Smooth muscle cell (in vitro differentiated cells): ENCODE data around the gene ACER2. TPM values are rescaled to one million over a fixed set of nuclear protein-coding genes. Genes with fewer than 3 reads are reported as not detected.
A peak's percentile ranks its signal among the peaks of the same experiment; 100 is the strongest.

Experiments
- DNase-seq: peaks from one replicate; lab custom pipeline; 2025; ENCODE audit not compliant: unreplicated experiment; lab: John Stamatoyannopoulos, UW
- H2AFZ ChIP-seq: fragments of 200-600 bp; sonication (generic); 2 replicates; pipeline ENCODE4 v1.6.0; 2016; ENCODE audit warnings: antibody characterized with exemption, low read depth, mild to moderate bottlenecking
- H3F3A ChIP-seq: fragments of 200-600 bp; sonication (generic); 2 replicates; pipeline ENCODE4 v1.6.0; 2017; ENCODE audit warnings: antibody characterized with exemption, low read depth
- H3K27ac ChIP-seq: fragments of 200-600 bp; sonication (generic); 2 replicates; pipeline ENCODE4 v1.5.1; 2016; ENCODE audit warnings: low read depth, mild to moderate bottlenecking
- H3K27me3 ChIP-seq: fragments of 200-600 bp; sonication (generic); 2 replicates; pipeline ENCODE4 v1.6.1; 2016; ENCODE audit warnings: low read depth, mild to moderate bottlenecking
- H3K36me3 ChIP-seq: fragments of 200-600 bp; sonication (generic); 2 replicates; pipeline ENCODE4 v1.5.1; 2016; ENCODE audit warnings: low read depth
- H3K4me1 ChIP-seq: fragments of 200-600 bp; sonication (generic); 2 replicates; pipeline ENCODE4 v1.5.1; 2016; ENCODE audit warnings: low read depth
- H3K4me2 ChIP-seq: fragments of 200-600 bp; sonication (generic); 2 replicates; pipeline ENCODE4 v1.6.0; 2016; ENCODE audit warnings: mild to moderate bottlenecking
- H3K4me3 ChIP-seq: fragments of 200-600 bp; sonication (generic); 2 replicates; pipeline ENCODE4 v1.5.1; 2016; ENCODE audit warnings: mild to moderate bottlenecking
- H3K79me2 ChIP-seq: fragments of 200-600 bp; sonication (generic); 2 replicates; pipeline ENCODE4 v1.6.0; 2016; ENCODE audit warnings: low read depth, mild to moderate bottlenecking
- H3K9ac ChIP-seq: fragments of 200-600 bp; sonication (generic); 2 replicates; pipeline ENCODE4 v1.6.0; 2016; ENCODE audit warnings: low read depth
- H3K9me3 ChIP-seq: fragments of 200-600 bp; sonication (generic); replicated peaks from 2 replicates; pipeline ENCODE4 v1.5.1; 2016; ENCODE audit warnings: low read depth
- H4K20me1 ChIP-seq: fragments of 200-600 bp; sonication (generic); 2 replicates; pipeline ENCODE4 v1.6.0; 2016; ENCODE audit warnings: low read depth
- WGBS: methylation state at CpG from one replicate; pipeline ENCODE4 v1.1.7; 2016; ENCODE audit warnings: low lambda C conversion rate; 5-methylcytosine and 5-hydroxymethylcytosine counted together
- polyA plus RNA-seq: library from polyadenylated mRNA; unstranded; fragments of >200 nt; fragmentation: Nextera tagmentation; extraction: Ambion mirVana; gene quantifications from 2 replicates; pipeline ENCODE4 v1.2.1, GENCODE V29; 2016
- total RNA-seq: library from RNA; depleted of rRNA; stranded (reverse); fragments of >200 nt; gene quantifications from 2 replicates; pipeline ENCODE4 v1.2.3, GENCODE V29; 2014
- TF ChIP-seq, protein P1 (sequence below): fragments of 200-600 bp; sonication (generic); IDR thresholded peaks from 2 replicates; pipeline ENCODE4 v1.5.1; 2017; ENCODE audit warnings: borderline replicate concordance, mild to moderate bottlenecking, antibody characterized with exemption; ENCODE audit not compliant: insufficient read depth, poor library complexity, severe bottlenecking

Gene ACER2
- total and polyA plus RNA-seq, 2 experiments from 2014 or later = 0.49 to 4.2 TPM

DNA sequence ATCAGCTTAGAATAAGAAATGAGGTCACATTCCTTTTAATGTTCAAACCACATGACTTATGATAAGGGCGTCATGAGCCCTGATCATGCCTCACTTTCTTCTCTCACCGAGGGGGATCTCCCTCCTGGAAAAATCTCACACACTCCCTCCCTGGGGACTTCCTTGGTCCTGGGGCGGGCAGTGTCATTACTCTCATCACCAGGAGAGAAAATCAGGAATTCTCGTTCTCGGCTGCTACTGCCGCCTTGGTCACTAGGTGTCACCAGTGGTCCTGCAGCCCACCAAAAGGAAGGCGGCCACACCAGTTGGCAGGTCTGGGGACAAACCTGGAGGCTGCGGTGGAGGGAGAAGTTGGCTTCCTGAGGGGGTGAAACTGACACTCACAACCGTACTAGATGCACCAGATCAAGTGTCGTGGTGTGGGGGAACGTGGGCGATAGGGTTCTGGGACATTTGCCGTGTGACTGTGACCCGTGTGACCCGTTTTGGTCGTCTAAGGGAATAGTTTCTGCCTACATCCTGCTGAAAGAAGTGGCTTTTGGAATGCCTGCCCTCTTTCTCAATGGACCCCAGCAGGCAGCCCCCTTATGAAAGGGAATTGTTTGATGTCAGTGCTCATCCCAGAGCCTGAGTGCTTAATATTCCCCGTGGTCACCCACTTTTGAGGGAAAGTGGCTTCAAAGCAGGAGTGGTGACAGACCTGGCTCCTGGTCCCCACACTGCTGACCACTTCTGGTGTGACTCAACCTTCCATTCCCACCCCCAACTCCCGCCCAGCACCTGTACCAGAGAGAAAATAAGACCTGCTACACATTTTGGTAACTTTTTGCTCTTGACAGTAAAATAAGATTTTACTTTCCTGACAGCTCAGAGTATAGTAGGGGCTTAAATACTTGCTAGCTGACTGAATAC is 63.2 kb downstream of the ACER2 start:
- H3K79me2 ChIP-seq = no peaks in the 10 kb centered on the region

DNA sequence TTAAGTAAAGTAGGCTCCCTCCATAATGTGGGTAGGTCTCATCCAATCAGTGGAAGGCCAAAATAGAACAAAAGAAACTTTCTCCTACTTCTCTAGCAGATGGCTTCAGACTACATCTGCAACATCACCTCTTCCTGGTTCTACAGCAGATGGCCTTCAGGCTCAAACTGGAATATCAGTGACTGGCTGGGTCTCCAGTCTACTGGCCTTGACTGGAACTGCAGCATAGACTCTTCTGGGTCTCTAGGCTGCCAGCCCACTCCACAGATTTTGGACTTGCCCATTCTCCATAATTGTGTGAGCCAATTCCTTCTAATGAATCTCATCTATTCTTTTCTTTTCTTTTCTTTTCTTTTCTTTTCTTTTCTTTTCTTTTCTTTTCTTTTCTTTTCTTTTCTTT is 64.8 kb downstream of the ACER2 start:
- TF ChIP-seq, protein P1, sequence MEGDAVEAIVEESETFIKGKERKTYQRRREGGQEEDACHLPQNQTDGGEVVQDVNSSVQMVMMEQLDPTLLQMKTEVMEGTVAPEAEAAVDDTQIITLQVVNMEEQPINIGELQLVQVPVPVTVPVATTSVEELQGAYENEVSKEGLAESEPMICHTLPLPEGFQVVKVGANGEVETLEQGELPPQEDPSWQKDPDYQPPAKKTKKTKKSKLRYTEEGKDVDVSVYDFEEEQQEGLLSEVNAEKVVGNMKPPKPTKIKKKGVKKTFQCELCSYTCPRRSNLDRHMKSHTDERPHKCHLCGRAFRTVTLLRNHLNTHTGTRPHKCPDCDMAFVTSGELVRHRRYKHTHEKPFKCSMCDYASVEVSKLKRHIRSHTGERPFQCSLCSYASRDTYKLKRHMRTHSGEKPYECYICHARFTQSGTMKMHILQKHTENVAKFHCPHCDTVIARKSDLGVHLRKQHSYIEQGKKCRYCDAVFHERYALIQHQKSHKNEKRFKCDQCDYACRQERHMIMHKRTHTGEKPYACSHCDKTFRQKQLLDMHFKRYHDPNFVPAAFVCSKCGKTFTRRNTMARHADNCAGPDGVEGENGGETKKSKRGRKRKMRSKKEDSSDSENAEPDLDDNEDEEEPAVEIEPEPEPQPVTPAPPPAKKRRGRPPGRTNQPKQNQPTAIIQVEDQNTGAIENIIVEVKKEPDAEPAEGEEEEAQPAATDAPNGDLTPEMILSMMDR = no peak
- no peaks in the 10 kb centered on the region for H3F3A ChIP-seq

More for the DNA sequence above, 63.2 kb downstream of the ACER2 start:
- H4K20me1 ChIP-seq = no peaks in the 10 kb centered on the region
- H3K27me3 ChIP-seq = peaks cover 8% of the 10 kb centered on the region
- H3K27ac ChIP-seq = no peak overlapping the region
- no peak overlapping the region for H3K4me3 ChIP-seq
- no peak overlapping the region for H2AFZ ChIP-seq
- H3K9me3 ChIP-seq = no peaks in the 10 kb centered on the region
- H3K36me3 ChIP-seq = no peaks in the 10 kb centered on the region
- H3K4me2 ChIP-seq = peak overlapping the region; percentile 69
- 12% methylated on average over 18 of the region's 18 CpGs for WGBS
- H3K4me1 ChIP-seq = no peaks in the 10 kb centered on the region
- TF ChIP-seq, protein P1 = peak; percentile 79
- H3K9ac ChIP-seq = no peak overlapping the region
- peak; percentile 10 for DNase-seq
- H3F3A ChIP-seq = no peaks in the 10 kb centered on the region

DNA sequence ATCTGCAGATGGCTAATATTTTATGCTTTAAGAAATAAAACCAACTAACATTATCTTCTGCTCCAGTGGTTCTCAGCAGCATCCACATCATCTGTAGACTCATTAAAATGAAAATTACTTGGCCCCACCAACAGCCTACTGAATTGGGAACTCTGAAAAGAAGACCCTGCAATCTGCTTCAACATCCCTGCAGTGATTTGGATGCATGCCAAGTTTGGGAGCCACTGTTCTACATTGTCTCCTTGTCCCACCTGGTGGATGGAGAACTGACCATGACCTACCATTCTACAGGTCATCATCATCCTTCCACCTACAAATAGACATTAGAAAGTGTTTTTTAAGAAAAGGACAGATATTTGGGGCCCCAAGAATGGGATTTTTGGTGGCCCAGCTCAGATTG is 71.1 kb downstream of the ACER2 start:
- Histone ChIP-seq H3K27me3 (peaks cover 3% of the 10 kb centered on the region), H4K20me1 (no peaks in the 10 kb centered on the region), H3K4me3 (no peak overlapping the region), H3K27ac (no peak overlapping the region), H3K4me2 (no peak overlapping the region), H3F3A (no peaks in the 10 kb centered on the region), H3K36me3 (no peaks in the 10 kb centered on the region), H3K9ac (no peak overlapping the region), H3K4me1 (no peaks in the 10 kb centered on the region), H3K9me3 (no peaks in the 10 kb centered on the region), H3K79me2 (no peaks in the 10 kb centered on the region), H2AFZ (no peak overlapping the region)
- TF ChIP-seq, protein P1 = no peak
- no peak for DNase-seq

More for the DNA sequence above, 64.8 kb downstream of the ACER2 start:
- no peak overlapping the region for H2AFZ ChIP-seq
- no peaks in the 10 kb centered on the region for H4K20me1 ChIP-seq
- no peak overlapping the region for H3K4me2 ChIP-seq
- H3K36me3 ChIP-seq = no peaks in the 10 kb centered on the region
- H3K4me1 ChIP-seq = no peaks in the 10 kb centered on the region
- H3K79me2 ChIP-seq = no peaks in the 10 kb centered on the region
- no peak overlapping the region for H3K27ac ChIP-seq
- no peak overlapping the region for H3K4me3 ChIP-seq
- H3K9ac ChIP-seq = no peak overlapping the region
- no peak for DNase-seq
- peaks cover 8% of the 10 kb centered on the region for H3K27me3 ChIP-seq
- no peaks in the 10 kb centered on the region for H3K9me3 ChIP-seq

DNA sequence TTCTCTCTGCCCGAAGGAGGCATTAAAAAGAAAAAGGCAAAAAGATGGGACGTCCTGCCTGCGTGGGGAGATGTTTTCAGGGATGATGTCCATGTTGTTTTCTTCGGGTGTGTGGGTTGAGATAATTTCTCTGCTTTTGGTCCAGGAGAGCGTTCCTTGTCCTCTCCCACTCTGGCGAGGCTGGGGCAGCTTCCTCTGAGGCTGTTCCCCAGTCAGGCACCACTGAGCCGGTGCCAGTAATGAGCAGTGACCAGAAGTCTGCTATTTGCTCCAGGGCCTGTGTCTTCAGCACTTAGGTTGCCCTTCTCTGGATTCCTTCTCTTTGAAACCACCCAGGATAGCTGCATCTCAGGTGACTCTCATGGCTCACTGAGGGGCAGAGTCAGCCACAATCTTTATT is 71.5 kb downstream of the ACER2 start:
- H2AFZ ChIP-seq = no peak overlapping the region
- H3K4me3 ChIP-seq = no peak overlapping the region
- H3K27ac ChIP-seq = no peak overlapping the region
- no peaks in the 10 kb centered on the region for H3K27me3 ChIP-seq
- H3K4me1 ChIP-seq = no peaks in the 10 kb centered on the region
- H3K36me3 ChIP-seq = no peaks in the 10 kb centered on the region
- H3K79me2 ChIP-seq = no peaks in the 10 kb centered on the region
- DNase-seq = no peak
- no peak overlapping the region for H3K4me2 ChIP-seq
- no peaks in the 10 kb centered on the region for H3K9me3 ChIP-seq
- no peaks in the 10 kb centered on the region for H3F3A ChIP-seq
- 83% methylated on average over 7 of the region's 7 CpGs for WGBS
- no peaks in the 10 kb centered on the region for H4K20me1 ChIP-seq
- H3K9ac ChIP-seq = no peak overlapping the region
- TF ChIP-seq, protein P1 = no peak
